ENCODE measurements around the gene CHURC1. TPM values are rescaled to one million over a fixed set of nuclear protein-coding genes. Genes with fewer than 3 reads are reported as not detected.
A peak's percentile ranks its signal among the peaks of the same experiment; 100 is the strongest.

CHURC1 gene
- total RNA-seq, 1 experiment from 2014 or later: 52.4 TPM

DNA sequence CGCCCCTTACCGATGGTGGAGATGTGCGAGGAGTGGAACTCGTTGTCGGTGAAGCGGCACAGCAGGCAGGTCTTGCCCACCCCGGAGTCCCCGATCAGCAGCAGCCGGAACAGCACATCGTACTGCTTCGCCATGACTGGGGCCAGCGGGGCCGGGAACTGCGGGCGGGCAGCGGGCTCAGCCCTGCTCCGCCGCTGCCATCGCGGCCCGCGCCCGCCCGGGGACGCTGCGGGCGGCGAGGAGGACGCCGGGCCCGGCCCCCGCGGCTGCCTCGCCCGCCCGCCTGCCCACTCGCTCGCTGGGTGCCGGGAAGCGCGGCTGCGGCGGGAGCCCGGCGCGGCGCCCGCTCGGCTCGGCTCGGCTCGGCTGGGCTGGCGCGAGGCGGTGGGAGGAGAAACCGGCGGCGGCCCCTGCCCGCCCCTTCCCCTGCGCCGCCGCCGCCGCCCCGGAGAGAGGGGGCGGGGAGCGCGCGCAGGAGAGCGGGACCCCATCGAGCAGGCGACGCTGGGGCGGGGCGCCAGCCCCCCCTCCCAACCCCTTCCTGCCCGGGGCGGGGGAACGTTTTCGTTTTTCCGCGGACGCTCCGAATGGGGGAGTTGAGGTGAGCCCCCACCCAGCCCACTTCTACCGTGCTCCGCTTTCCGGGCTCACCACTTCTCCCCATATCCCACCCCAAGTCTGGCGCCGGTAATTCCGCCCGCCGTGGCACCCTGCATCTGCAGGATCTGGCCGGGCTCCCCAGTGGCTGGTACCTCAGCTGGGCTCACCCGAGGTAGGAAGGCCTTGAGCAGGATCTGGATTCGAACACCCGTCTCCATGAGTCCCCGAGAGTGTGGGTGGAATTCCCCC, 57.9 kb downstream of the CHURC1 start, which contains the start of gene RAB15:
RAB15 (minus strand) TSS at position 394 of the 849 bp plus-strand sequence; CDS start at position 134, 260 bp downstream.
- no peaks in the 10 kb centered on the region for H3K9me3 Mint-ChIP-seq
- H3K27ac Mint-ChIP-seq: no peak within 1 kb of the TSS
- DNase-seq (ENCODE audit: low spot score): peak; percentile 43
- peaks cover 72% of the 10 kb centered on the region for H3K4me1 Mint-ChIP-seq
- H3K4me3 Mint-ChIP-seq: peak within 1 kb of the TSS; percentile 78
- TF ChIP-seq CREM (CRISPR knock-in tag; IDR thresholded peaks at IDR 0.05): no peak
- 0 out of 2 replicates have a peak, but pooled peaks have one; percentile 27 for TF ChIP-seq ETV6 (CRISPR knock-in tag; IDR thresholded peaks at IDR 0.05)
- no peak for TF ChIP-seq NR1H2 (CRISPR knock-in tag; IDR thresholded peaks at IDR 0.05)
- CTCF ChIA-PET: interaction anchor here (0.8 to 4.2 kb wide), 3 partner anchors 11 to 80 kb away, joined by 3 to 26 read pairs (median 11); no protein-coding TSS in a partner anchor
- peak; percentile 62 for ATAC-seq
- peaks cover 13% of the 10 kb centered on the region for H3K36me3 Mint-ChIP-seq
- POLR2A ChIA-PET: no interaction called here
- H3K27me3 Mint-ChIP-seq (ENCODE audit: low read depth): no peaks in the 10 kb centered on the region; the same call in 1 of the 2 replicates

DNA sequence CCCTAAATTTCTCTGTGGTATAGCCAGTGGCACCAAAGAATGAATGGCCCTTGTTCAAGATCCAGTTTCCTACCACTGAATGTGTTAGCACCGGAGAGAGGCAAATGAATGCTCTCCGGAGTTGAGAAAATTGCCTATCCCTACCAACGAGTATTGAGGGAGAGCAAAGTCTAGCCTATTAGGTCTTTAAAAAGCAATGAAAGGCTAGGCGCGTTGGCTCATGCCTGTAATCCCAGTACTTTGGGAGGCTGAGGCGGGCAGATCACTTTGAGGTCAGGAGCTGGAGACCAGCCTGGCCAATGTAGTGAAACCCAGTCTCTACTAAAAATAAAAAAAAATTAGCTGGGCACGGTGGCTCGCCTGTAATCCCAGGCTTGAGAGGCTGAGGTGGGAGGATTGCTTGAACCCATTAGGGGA, 58.8 kb downstream of the CHURC1 start:
- CTCF ChIA-PET: interaction anchor here (1.6 to 4.2 kb wide), 4 partner anchors 10 to 62 kb away, joined by 5 to 26 read pairs (median 11); no protein-coding TSS in a partner anchor
- POLR2A ChIA-PET: no interaction called here
- TF ChIP-seq, protein P1, sequence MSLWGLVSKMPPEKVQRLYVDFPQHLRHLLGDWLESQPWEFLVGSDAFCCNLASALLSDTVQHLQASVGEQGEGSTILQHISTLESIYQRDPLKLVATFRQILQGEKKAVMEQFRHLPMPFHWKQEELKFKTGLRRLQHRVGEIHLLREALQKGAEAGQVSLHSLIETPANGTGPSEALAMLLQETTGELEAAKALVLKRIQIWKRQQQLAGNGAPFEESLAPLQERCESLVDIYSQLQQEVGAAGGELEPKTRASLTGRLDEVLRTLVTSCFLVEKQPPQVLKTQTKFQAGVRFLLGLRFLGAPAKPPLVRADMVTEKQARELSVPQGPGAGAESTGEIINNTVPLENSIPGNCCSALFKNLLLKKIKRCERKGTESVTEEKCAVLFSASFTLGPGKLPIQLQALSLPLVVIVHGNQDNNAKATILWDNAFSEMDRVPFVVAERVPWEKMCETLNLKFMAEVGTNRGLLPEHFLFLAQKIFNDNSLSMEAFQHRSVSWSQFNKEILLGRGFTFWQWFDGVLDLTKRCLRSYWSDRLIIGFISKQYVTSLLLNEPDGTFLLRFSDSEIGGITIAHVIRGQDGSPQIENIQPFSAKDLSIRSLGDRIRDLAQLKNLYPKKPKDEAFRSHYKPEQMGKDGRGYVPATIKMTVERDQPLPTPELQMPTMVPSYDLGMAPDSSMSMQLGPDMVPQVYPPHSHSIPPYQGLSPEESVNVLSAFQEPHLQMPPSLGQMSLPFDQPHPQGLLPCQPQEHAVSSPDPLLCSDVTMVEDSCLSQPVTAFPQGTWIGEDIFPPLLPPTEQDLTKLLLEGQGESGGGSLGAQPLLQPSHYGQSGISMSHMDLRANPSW (CRISPR knock-in tag; conservative IDR thresholded peaks at IDR 0.05; ENCODE audit: low read depth): no peak
- no peak for TF ChIP-seq CREB1 (CRISPR knock-in tag; IDR thresholded peaks at IDR 0.05)
- TF ChIP-seq ESRRA (CRISPR knock-in tag; IDR thresholded peaks at IDR 0.05; ENCODE audit: borderline replicate concordance): no peak
- TF ChIP-seq, protein P2, sequence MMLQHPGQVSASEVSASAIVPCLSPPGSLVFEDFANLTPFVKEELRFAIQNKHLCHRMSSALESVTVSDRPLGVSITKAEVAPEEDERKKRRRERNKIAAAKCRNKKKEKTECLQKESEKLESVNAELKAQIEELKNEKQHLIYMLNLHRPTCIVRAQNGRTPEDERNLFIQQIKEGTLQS (CRISPR knock-in tag; conservative IDR thresholded peaks at IDR 0.05): no peak
- 0 out of 2 replicates have a peak, but pooled peaks have one; percentile 51 for TF ChIP-seq ZNF121 (CRISPR knock-in tag; IDR thresholded peaks at IDR 0.05)
- no peak for TF ChIP-seq TEAD4 (CRISPR knock-in tag; IDR thresholded peaks at IDR 0.05)
- ATAC-seq (no peak), DNase-seq (ENCODE audit: low spot score) (no peak)
- H3K27ac Mint-ChIP-seq: no peak overlapping the region
- peaks cover 6% of the 10 kb centered on the region for H3K36me3 Mint-ChIP-seq
- peaks cover 5% of the 10 kb centered on the region for H3K27me3 Mint-ChIP-seq (ENCODE audit: low read depth)
- peak overlapping the region; percentile 78 for H3K4me3 Mint-ChIP-seq
- H3K4me1 Mint-ChIP-seq: peaks cover 71% of the 10 kb centered on the region
- H3K9me3 Mint-ChIP-seq: no peaks in the 10 kb centered on the region

DNA sequence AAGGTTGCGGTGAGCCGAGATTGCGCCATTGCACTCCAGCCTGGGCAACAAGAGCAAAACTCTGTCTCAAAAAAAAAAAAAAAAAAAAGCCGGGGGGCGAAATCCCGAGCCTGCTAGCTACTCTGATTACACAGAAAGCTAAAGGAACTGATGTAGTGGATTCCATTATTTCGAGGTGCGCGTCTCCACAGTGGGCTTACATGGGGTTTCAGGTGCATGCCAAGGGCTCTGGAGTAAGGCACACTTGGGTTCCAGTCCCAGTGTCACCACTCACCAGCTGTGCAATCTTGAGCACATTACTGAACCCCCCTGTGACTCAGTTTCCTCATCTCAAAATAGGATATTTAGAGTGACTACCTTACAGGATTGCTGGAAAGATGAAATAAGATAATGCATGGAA, 59.6 kb downstream of the CHURC1 start:
- H3K9me3 Mint-ChIP-seq: no peaks in the 10 kb centered on the region
- no peaks in the 10 kb centered on the region for H3K36me3 Mint-ChIP-seq
- no peak for DNase-seq (ENCODE audit: low spot score)
- TF ChIP-seq OVOL2 (CRISPR knock-in tag; IDR thresholded peaks at IDR 0.05; ENCODE audit: borderline replicate concordance) (no peak), SP1 (CRISPR knock-in tag; conservative IDR thresholded peaks at IDR 0.05) (no peak), ZNF219 (CRISPR knock-in tag; IDR thresholded peaks at IDR 0.05; ENCODE audit: borderline replicate concordance) (no peak), HMGA2 (CRISPR knock-in tag; IDR thresholded peaks at IDR 0.05) (no peak), JAZF1 (CRISPR knock-in tag; IDR thresholded peaks at IDR 0.05) (no peak), MXD4 (CRISPR knock-in tag; IDR thresholded peaks at IDR 0.05; ENCODE audit: borderline replicate concordance) (no peak), FOXK1 (CRISPR knock-in tag; IDR thresholded peaks at IDR 0.05) (no peak)
- TF ChIP-seq, protein P3, sequence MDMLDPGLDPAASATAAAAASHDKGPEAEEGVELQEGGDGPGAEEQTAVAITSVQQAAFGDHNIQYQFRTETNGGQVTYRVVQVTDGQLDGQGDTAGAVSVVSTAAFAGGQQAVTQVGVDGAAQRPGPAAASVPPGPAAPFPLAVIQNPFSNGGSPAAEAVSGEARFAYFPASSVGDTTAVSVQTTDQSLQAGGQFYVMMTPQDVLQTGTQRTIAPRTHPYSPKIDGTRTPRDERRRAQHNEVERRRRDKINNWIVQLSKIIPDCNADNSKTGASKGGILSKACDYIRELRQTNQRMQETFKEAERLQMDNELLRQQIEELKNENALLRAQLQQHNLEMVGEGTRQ (CRISPR knock-in tag; IDR thresholded peaks at IDR 0.05): no peak
- TF ChIP-seq, protein P4, sequence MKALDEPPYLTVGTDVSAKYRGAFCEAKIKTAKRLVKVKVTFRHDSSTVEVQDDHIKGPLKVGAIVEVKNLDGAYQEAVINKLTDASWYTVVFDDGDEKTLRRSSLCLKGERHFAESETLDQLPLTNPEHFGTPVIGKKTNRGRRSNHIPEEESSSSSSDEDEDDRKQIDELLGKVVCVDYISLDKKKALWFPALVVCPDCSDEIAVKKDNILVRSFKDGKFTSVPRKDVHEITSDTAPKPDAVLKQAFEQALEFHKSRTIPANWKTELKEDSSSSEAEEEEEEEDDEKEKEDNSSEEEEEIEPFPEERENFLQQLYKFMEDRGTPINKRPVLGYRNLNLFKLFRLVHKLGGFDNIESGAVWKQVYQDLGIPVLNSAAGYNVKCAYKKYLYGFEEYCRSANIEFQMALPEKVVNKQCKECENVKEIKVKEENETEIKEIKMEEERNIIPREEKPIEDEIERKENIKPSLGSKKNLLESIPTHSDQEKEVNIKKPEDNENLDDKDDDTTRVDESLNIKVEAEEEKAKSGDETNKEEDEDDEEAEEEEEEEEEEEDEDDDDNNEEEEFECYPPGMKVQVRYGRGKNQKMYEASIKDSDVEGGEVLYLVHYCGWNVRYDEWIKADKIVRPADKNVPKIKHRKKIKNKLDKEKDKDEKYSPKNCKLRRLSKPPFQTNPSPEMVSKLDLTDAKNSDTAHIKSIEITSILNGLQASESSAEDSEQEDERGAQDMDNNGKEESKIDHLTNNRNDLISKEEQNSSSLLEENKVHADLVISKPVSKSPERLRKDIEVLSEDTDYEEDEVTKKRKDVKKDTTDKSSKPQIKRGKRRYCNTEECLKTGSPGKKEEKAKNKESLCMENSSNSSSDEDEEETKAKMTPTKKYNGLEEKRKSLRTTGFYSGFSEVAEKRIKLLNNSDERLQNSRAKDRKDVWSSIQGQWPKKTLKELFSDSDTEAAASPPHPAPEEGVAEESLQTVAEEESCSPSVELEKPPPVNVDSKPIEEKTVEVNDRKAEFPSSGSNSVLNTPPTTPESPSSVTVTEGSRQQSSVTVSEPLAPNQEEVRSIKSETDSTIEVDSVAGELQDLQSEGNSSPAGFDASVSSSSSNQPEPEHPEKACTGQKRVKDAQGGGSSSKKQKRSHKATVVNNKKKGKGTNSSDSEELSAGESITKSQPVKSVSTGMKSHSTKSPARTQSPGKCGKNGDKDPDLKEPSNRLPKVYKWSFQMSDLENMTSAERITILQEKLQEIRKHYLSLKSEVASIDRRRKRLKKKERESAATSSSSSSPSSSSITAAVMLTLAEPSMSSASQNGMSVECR (CRISPR knock-in tag; IDR thresholded peaks at IDR 0.05; ENCODE audit: borderline replicate concordance): no peak
- TF ChIP-seq, protein P5, sequence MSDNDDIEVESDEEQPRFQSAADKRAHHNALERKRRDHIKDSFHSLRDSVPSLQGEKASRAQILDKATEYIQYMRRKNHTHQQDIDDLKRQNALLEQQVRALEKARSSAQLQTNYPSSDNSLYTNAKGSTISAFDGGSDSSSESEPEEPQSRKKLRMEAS (CRISPR knock-in tag; IDR thresholded peaks at IDR 0.05): no peak
- TF ChIP-seq, protein P2 (CRISPR knock-in tag; conservative IDR thresholded peaks at IDR 0.05): no peak
- TF ChIP-seq, protein P6, sequence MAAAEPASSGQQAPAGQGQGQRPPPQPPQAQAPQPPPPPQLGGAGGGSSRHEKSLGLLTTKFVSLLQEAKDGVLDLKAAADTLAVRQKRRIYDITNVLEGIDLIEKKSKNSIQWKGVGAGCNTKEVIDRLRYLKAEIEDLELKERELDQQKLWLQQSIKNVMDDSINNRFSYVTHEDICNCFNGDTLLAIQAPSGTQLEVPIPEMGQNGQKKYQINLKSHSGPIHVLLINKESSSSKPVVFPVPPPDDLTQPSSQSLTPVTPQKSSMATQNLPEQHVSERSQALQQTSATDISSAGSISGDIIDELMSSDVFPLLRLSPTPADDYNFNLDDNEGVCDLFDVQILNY (CRISPR knock-in tag; IDR thresholded peaks at IDR 0.05): no peak
- peaks cover 68% of the 10 kb centered on the region for H3K4me1 Mint-ChIP-seq
- no peak overlapping the region for H3K4me3 Mint-ChIP-seq
- no peak for ATAC-seq
- ChIA-PET CTCF (interaction anchor here (0.7 to 3.1 kb wide), 8 partner anchors 10 to 323 kb away, joined by 3 to 21 read pairs (median 6); partner anchors contain the start of gene FNTB), POLR2A (no interaction called here)
- H3K27ac Mint-ChIP-seq: no peak overlapping the region
- peaks cover 9% of the 10 kb centered on the region for H3K27me3 Mint-ChIP-seq (ENCODE audit: low read depth)
